ENCODE measurements around the gene SON. TPM values are rescaled to one million over a fixed set of nuclear protein-coding genes. Genes with fewer than 3 reads are reported as not detected.
A peak's percentile ranks its signal among the peaks of the same experiment; 100 is the strongest.

SON gene
- total and polyA plus RNA-seq, 2 of the 13 experiments (the other 11 are each of a cell fraction or from before 2014, with no cell fraction given), result 61.3 to 78.3 TPM

DNA sequence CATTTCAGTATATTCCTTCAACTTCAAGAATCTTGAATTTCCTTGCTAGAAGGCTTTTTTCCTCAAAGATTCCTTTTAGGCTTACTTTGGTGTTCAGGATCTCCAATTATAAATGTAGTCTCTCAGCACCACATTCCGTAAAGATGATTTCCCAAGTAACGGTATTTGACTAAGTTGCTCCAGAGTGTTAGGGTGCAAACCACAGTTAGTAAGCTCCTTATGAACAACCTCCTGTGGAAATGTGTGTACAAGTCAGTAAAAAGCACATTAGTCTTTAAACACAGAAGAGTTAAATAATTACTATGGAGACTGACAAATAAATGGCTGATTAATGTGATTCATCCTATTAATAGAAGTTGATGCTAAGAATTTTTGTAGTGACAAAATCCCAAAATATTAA lies 35.4 kb downstream of the SON start:
- peaks cover 58% of the 10 kb centered on the region for H3K4me1 ChIP-seq (ENCODE audit: insufficient read depth, low read length)
- no peaks in the 10 kb centered on the region for H3K9me3 ChIP-seq (ENCODE audit: low read length)
- no peaks in the 10 kb centered on the region for H4K20me1 ChIP-seq (ENCODE audit: insufficient read depth, low read length)
- H3K79me2 ChIP-seq (ENCODE audit: insufficient read depth, low read length), result peaks cover 2% of the 10 kb centered on the region
- H3K36me3 ChIP-seq (replicated peaks in 1 of 2; ENCODE audit: control insufficient read depth in 1 of 2, insufficient read depth in 2 of 2, low read length in 2 of 2), result peaks cover 1 to 30% of the 10 kb centered on the region in 2 experiments; a peak in 4 of 5 replicates
- in situ Hi-C loops (cut with HindIII; ENCODE audit: extremely low pct_ligation_motif_present, low pct_unique_long_range_greater_than_20kb) (no loop called here), intact Hi-C loops (cut with micrococcal nuclease; ENCODE audit: unreplicated experiment) (no loop called here)
- CTCF ChIA-PET (ENCODE audit: low intra/inter-chr PET ratio, low total read pairs), result no interaction called here
- TF ChIP-seq POLR2AphosphoS5 (IDR thresholded peaks at IDR 0.05; ENCODE audit: low read depth, low read length) (peak; percentile 38; the same call in 1 of the 2 replicates), ZBTB38 (CRISPR knock-in tag; IDR thresholded peaks at IDR 0.05) (no peak), AGO2 (optimal IDR thresholded peaks at IDR 0.05; ENCODE audit: low read depth, low read length) (peak; percentile 1), ZBTB25 (CRISPR knock-in tag; IDR thresholded peaks at IDR 0.05) (no peak), HOXA5 (CRISPR knock-in tag; IDR thresholded peaks at IDR 0.05) (0 out of 2 replicates have a peak, but pooled peaks have one; percentile 5), CBFB (CRISPR knock-in tag; IDR thresholded peaks at IDR 0.05) (no peak)
- TF ChIP-seq, protein P1, sequence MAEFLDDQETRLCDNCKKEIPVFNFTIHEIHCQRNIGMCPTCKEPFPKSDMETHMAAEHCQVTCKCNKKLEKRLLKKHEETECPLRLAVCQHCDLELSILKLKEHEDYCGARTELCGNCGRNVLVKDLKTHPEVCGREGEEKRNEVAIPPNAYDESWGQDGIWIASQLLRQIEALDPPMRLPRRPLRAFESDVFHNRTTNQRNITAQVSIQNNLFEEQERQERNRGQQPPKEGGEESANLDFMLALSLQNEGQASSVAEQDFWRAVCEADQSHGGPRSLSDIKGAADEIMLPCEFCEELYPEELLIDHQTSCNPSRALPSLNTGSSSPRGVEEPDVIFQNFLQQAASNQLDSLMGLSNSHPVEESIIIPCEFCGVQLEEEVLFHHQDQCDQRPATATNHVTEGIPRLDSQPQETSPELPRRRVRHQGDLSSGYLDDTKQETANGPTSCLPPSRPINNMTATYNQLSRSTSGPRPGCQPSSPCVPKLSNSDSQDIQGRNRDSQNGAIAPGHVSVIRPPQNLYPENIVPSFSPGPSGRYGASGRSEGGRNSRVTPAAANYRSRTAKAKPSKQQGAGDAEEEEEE (CRISPR knock-in tag; IDR thresholded peaks at IDR 0.05; ENCODE audit: borderline replicate concordance), result no peak
- DNase-seq (ENCODE audit: low spot score) (no peak), ATAC-seq (no peak), FAIRE-seq (no peak)
- no peak overlapping the region for H3K4me2 ChIP-seq (ENCODE audit: low read depth, low read length)
- no peak overlapping the region for H2AFZ ChIP-seq (ENCODE audit: low read length)
- H3K4me3 ChIP-seq (replicated peaks in 1 of 3; ENCODE audit: insufficient read depth in 1 of 3, low read depth in 2 of 3, low read length in 3 of 3), result no peak overlapping the region
- no peaks in the 10 kb centered on the region for H3K27me3 ChIP-seq (ENCODE audit: control insufficient read depth in 1 of 2, insufficient read depth in 2 of 2, low read length in 2 of 2)
- no TSS peak for BruUV-seq (replicated peaks)
- whole genome bisulfite sequencing (ENCODE audit: low lambda C conversion rate), result 92% methylated on average over 2 of the region's 2 CpGs
- H3K27ac ChIP-seq (ENCODE audit: extremely low read length, insufficient read depth, low read length), result peak overlapping the region; percentile 92
- POLR2A ChIA-PET, result interaction anchor here (2.2 kb wide), 1 partner anchor 10 kb away, joined by 8 read pairs; the partner anchor contains the start of gene DONSON
- no peak overlapping the region for H3K9ac ChIP-seq (ENCODE audit: insufficient read depth, low read depth, low read length)

All from HepG2 (cell line).